ENCODE measurements around the gene ENTHD1.
A peak's percentile ranks its signal among the peaks of the same experiment; 100 is the strongest.

The ENTHD1 gene, protein sequence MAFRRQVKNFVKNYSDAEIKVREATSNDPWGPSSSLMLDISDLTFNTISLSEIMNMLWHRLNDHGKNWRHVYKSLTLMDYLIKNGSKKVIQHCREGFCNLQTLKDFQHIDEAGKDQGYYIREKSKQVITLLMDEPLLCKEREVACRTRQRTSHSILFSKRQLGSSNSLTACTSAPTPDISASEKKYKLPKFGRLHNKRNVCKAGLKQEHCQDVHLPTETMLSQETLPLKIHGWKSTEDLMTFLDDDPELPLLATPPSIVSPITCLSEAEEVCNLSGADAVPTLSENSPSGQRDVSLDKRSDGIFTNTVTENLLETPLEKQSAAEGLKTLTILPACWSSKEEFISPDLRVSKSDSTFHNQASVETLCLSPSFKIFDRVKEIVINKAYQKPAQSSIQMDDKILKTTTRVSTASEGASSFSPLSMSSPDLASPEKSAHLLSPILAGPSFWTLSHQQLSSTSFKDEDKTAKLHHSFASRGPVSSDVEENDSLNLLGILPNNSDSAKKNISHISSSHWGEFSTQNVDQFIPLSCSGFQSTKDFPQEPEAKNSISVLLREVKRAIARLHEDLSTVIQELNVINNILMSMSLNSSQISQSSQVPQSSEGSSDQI

DNA sequence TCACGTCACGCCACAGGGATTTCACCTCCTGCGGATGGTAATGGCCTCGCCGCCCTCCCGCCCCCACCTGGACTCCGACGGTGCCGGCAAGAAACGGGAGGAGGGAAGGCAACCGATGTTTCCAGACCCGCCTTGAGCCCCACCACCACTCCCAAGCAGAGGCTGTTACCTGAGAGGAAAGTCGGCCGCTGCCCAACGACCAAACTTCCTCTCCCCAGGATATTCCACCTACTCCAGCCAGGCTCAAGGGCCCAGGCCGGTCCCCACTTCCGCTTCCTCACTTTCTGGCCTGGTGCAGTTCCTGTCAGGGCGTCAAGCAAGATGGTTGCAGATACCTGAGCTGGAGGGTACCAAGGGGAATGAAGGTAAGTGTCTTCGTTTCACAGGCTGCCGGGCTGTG lies at the start of gene ENTHD1:
TSS of gene ENTHD1 (minus strand) at position 235 of the 400 bp plus-strand sequence. CDS start 6,012 bp downstream, outside the sequence.
- Histone ChIP-seq H2AFZ (ENCODE audit: low read depth, low read length) (0 out of 2 replicates have a peak within 1 kb of the TSS, but pooled peaks have one; percentile 13), H3K4me1 (ENCODE audit: insufficient read depth, low read length) (peaks cover 10% of the 10 kb centered on the region), H3K36me3 (ENCODE audit: insufficient read depth, low read length) (no peaks in the 10 kb centered on the region), H3K4me3 (ENCODE audit: low read depth in 1 of 2, low read length in 2 of 2) (no peak within 1 kb of the TSS), H4K20me1 (ENCODE audit: insufficient read depth, low read length) (no peaks in the 10 kb centered on the region), H3K79me2 (ENCODE audit: insufficient read depth, low read length) (no peaks in the 10 kb centered on the region), H3K9me3 (ENCODE audit: insufficient read depth, low read length, severe bottlenecking) (no peaks in the 10 kb centered on the region), H3K9ac (ENCODE audit: low read depth, low read length) (no peak within 1 kb of the TSS), H3K27me3 (ENCODE audit: insufficient read depth, low read length, poor library complexity) (no peaks in the 10 kb centered on the region), H3K4me2 (ENCODE audit: insufficient read depth, low read length) (no peak within 1 kb of the TSS), H3K27ac (ENCODE audit: low read length) (no peak within 1 kb of the TSS)
- ATAC-seq (ENCODE audit: insufficient read depth, low read depth) (no peak), DNase-seq (no peak)
- TF ChIP-seq EZH2 (IDR thresholded peaks at IDR 0.05; ENCODE audit: borderline replicate concordance, low read depth, low read length, severe bottlenecking): no peak
- TF ChIP-seq, protein P1, sequence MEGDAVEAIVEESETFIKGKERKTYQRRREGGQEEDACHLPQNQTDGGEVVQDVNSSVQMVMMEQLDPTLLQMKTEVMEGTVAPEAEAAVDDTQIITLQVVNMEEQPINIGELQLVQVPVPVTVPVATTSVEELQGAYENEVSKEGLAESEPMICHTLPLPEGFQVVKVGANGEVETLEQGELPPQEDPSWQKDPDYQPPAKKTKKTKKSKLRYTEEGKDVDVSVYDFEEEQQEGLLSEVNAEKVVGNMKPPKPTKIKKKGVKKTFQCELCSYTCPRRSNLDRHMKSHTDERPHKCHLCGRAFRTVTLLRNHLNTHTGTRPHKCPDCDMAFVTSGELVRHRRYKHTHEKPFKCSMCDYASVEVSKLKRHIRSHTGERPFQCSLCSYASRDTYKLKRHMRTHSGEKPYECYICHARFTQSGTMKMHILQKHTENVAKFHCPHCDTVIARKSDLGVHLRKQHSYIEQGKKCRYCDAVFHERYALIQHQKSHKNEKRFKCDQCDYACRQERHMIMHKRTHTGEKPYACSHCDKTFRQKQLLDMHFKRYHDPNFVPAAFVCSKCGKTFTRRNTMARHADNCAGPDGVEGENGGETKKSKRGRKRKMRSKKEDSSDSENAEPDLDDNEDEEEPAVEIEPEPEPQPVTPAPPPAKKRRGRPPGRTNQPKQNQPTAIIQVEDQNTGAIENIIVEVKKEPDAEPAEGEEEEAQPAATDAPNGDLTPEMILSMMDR (IDR thresholded peaks at IDR 0.05; ENCODE audit: borderline replicate concordance, extremely low read depth, low read length, poor library complexity, severe bottlenecking): no peak

DNA sequence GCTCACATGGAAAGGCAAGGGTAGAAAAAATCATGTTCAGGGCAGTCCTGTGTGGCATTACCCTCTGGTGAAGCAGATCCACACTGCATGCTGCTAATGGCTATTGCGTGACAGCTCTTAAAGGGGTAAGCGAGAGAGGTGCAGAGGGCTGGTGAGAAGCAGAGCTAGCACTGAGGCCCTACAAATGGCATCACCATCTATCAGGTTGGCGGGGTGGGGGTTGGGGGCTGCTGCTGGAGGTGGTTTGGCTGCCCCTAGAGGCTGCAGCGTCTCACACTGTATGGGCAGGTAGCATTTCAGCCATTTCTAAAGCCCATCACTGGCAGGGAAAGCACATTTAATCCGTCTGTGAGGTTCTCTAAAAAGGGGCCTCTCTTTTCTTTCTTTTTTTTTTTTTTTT lies 49.8 kb upstream of the ENTHD1 start:
- H3K4me3 ChIP-seq (ENCODE audit: low read depth in 1 of 2, low read length in 2 of 2): no peak overlapping the region
- TF ChIP-seq, protein P1 (IDR thresholded peaks at IDR 0.05; ENCODE audit: borderline replicate concordance, extremely low read depth, low read length, poor library complexity, severe bottlenecking): peak; percentile 50
- TF ChIP-seq EZH2 (IDR thresholded peaks at IDR 0.05; ENCODE audit: borderline replicate concordance, low read depth, low read length, severe bottlenecking): no peak
- H3K4me2 ChIP-seq (ENCODE audit: insufficient read depth, low read length): no peak overlapping the region
- H3K9ac ChIP-seq (ENCODE audit: low read depth, low read length): no peak overlapping the region
- H3K27ac ChIP-seq (ENCODE audit: low read length): peak overlapping the region; percentile 47
- H3K36me3 ChIP-seq (ENCODE audit: insufficient read depth, low read length): peaks cover 32% of the 10 kb centered on the region
- peak; percentile 55 for DNase-seq
- no peaks in the 10 kb centered on the region for H3K9me3 ChIP-seq (ENCODE audit: insufficient read depth, low read length, severe bottlenecking)
- H2AFZ ChIP-seq (ENCODE audit: low read depth, low read length): no peak overlapping the region
- peaks cover 72% of the 10 kb centered on the region for H3K4me1 ChIP-seq (ENCODE audit: insufficient read depth, low read length)
- no peaks in the 10 kb centered on the region for H3K27me3 ChIP-seq (ENCODE audit: insufficient read depth, low read length, poor library complexity)
- peak; percentile 62 for ATAC-seq (ENCODE audit: insufficient read depth, low read depth)
- no peaks in the 10 kb centered on the region for H4K20me1 ChIP-seq (ENCODE audit: insufficient read depth, low read length)
- H3K79me2 ChIP-seq (ENCODE audit: insufficient read depth, low read length): peaks cover 95% of the 10 kb centered on the region

DNA sequence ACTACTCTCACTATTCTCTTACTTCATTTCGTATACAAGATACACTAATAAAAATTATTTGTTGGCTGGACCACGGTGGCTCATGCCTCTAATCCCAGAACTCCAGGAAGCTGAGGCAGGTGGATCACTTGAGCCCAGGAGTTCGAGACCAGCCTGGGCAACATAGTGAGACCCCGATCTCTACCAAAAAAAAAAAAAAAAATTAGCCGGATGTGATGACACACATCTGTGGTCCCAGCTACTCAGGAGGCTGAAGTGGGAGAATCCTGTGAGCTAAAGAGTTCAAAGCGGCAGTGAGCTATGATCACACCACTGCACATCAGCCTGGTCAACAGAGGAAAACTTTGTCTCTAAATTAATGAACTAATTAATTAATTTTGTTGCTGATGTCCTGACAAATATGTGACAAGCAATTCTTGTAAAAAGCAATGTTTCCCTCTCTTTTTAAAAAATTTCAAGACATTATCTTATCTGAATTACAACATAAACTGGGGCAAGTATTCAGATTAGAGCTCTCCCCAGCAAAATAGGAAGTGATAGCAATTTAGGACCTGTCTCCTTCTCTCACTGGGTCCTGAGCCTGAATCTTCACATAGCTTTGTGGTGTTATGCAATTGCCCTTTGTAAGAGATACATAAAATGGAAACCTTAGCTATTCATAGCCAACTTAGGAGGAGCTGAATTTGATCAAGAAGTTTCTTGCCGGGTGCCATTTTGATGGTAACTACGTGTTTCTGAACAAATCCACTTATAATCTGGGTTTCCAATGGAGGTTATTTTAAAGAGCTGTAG lies 49.1 kb upstream of the ENTHD1 start:
- H3K27me3 ChIP-seq (ENCODE audit: insufficient read depth, low read length, poor library complexity): no peaks in the 10 kb centered on the region
- H3K4me3 ChIP-seq (ENCODE audit: low read depth in 1 of 2, low read length in 2 of 2): no peak overlapping the region
- DNase-seq (no peak), ATAC-seq (ENCODE audit: insufficient read depth, low read depth) (no peak)
- H2AFZ ChIP-seq (ENCODE audit: low read depth, low read length): no peak overlapping the region
- TF ChIP-seq, protein P1 (IDR thresholded peaks at IDR 0.05; ENCODE audit: borderline replicate concordance, extremely low read depth, low read length, poor library complexity, severe bottlenecking): no peak
- TF ChIP-seq EZH2 (IDR thresholded peaks at IDR 0.05; ENCODE audit: borderline replicate concordance, low read depth, low read length, severe bottlenecking): no peak
- H4K20me1 ChIP-seq (ENCODE audit: insufficient read depth, low read length): no peaks in the 10 kb centered on the region
- peaks cover 96% of the 10 kb centered on the region for H3K79me2 ChIP-seq (ENCODE audit: insufficient read depth, low read length)
- H3K4me2 ChIP-seq (ENCODE audit: insufficient read depth, low read length): no peak overlapping the region
- peaks cover 28% of the 10 kb centered on the region for H3K36me3 ChIP-seq (ENCODE audit: insufficient read depth, low read length)
- H3K4me1 ChIP-seq (ENCODE audit: insufficient read depth, low read length): peaks cover 65% of the 10 kb centered on the region
- no peak overlapping the region for H3K9ac ChIP-seq (ENCODE audit: low read depth, low read length)
- H3K27ac ChIP-seq (ENCODE audit: low read length): peak overlapping the region; percentile 47
- no peaks in the 10 kb centered on the region for H3K9me3 ChIP-seq (ENCODE audit: insufficient read depth, low read length, severe bottlenecking)
